ENCODE data around the gene P2RX1. TPM values are rescaled to one million over a fixed set of nuclear protein-coding genes. Genes with fewer than 3 reads are reported as not detected.

P2RX1 gene
- total and polyA plus RNA-seq, 12 donors: 0.27 to 2.6 (median 0.49) TPM

GRCh38 chr17:3946711-3947235 is 30.5 kb upstream of the P2RX1 start:
- Histone ChIP-seq H3K27me3 (no peaks in the 10 kb centered on the region), H3K9me3 (no peaks in the 10 kb centered on the region), H3K4me1 (peaks cover 0 to 19% (median 11%) of the 10 kb centered on the region in 9 donors), H3K27ac (no peak overlapping the region), H3K36me3 (peaks cover 0 to 63% (median 0%) of the 10 kb centered on the region in 9 donors), H3K4me3 (no peak overlapping the region)
- TF ChIP-seq CTCF (IDR thresholded peaks at IDR 0.05): no peak
- WGBS, 2 donors: 61 to 70% methylated on average over 5 of the region's 5 CpGs
- intact Hi-C loops (cut with DNase I): no loop called here
- no peak for ATAC-seq
- no peak for DNase-seq

GRCh38 chr17:3944485-3945388 is 28.5 kb upstream of the P2RX1 start:
- ATAC-seq: peak; percentile 78 to 98 (median 94)
- peak in 1 of 2 donors; percentile 81 for DNase-seq
- H3K4me3 ChIP-seq: peak overlapping the region in 9 of 10 donors; percentile 27 to 51 (median 39)
- H3K27me3 ChIP-seq: no peaks in the 10 kb centered on the region
- intact Hi-C loops (cut with DNase I): loop anchor here in 1 of 10 donors (5.0 kb wide), 1 partner anchor 48 kb away; no protein-coding TSS in a partner anchor
- peaks cover 0 to 19% (median 11%) of the 10 kb centered on the region in 9 donors for H3K4me1 ChIP-seq
- peak overlapping the region in 5 of 10 donors; percentile 22 to 41 (median 41) for H3K27ac ChIP-seq
- H3K36me3 ChIP-seq: peaks cover 0 to 63% (median 0%) of the 10 kb centered on the region in 9 donors
- WGBS, 2 donors: 24 to 33% methylated on average over 61 to 68 of the region's 68 CpGs
- no peak for TF ChIP-seq CTCF (IDR thresholded peaks at IDR 0.05)
- H3K9me3 ChIP-seq: no peaks in the 10 kb centered on the region

GRCh38 chr17:3943240-3943891 is 27.1 kb upstream of the P2RX1 start:
- 85 to 86% methylated on average over 23 of the region's 23 CpGs for WGBS, 2 donors
- DNase-seq (no peak), ATAC-seq (no peak)
- H3K9me3 ChIP-seq: no peaks in the 10 kb centered on the region
- H3K4me1 ChIP-seq: peaks cover 0 to 19% (median 11%) of the 10 kb centered on the region in 9 donors
- no peak for TF ChIP-seq CTCF (IDR thresholded peaks at IDR 0.05)
- no peak overlapping the region for H3K27ac ChIP-seq
- H3K27me3 ChIP-seq: no peaks in the 10 kb centered on the region
- H3K36me3 ChIP-seq: peaks cover 0 to 69% (median 0%) of the 10 kb centered on the region in 9 donors
- intact Hi-C loops (cut with DNase I): loop anchor here in 1 of 10 donors (5.0 kb wide), 1 partner anchor 49 kb away; no protein-coding TSS in a partner anchor
- peak overlapping the region in 1 of 10 donors; percentile 40 for H3K4me3 ChIP-seq
